ENCODE data around the gene PI16. TPM values are rescaled to one million over a fixed set of nuclear protein-coding genes. Genes with fewer than 3 reads are reported as not detected.

Gene PI16
- total RNA-seq, 1 experiment from 2014 or later: 0.83 TPM

DNA sequence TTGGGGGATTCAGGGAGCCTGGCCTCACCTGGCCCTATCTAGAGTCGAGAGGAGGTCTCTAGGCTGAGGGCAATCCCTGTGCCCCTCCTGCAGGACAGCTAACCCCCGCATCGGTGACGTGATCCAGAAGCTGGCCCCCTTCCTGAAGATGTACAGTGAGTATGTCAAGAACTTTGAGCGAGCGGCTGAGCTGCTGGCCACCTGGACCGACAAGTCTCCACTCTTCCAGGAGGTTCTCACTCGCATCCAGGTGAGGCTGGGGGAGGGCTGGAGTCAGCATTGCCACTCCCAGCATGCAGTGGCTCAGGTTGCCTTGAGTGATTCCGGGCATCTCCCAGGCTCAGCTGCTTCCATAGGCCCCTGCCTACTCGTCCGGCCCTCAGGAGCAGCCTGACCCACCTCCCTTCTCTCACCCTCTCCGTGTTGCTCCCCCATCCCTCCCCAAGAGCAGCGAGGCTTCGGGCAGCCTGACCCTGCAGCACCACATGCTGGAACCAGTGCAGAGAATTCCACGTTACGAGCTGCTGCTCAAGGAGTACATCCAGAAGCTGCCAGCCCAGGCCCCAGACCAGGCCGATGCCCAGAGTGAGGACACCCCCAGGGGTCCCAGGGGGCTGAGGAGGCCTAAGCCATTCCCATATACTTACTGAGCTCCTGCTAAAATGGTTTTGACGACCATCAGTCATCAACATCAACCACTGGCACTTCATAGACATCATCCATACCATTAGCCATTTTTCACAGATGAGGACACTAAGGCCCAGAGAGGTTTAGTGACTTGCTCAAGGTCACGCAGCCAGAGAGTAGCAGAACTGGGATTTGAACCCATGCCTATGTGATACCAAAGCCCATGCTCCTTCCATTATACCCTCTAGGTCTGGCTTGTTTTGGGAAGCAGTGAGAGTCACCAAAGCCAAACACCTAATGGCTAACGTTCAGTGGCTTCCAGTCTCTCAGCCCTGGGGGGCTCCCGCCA, 59.3 kb downstream of the PI16 start:
- H3K79me2 ChIP-seq (ENCODE audit: low read depth): no peaks in the 10 kb centered on the region
- H3K4me3 ChIP-seq: no peak overlapping the region
- no peaks in the 10 kb centered on the region for H4K20me1 ChIP-seq (ENCODE audit: insufficient read depth)
- intact Hi-C loops (cut with micrococcal nuclease; ENCODE audit: unreplicated experiment): no loop called here
- no peak for TF ChIP-seq EZH2 (IDR thresholded peaks at IDR 0.05; ENCODE audit: low read depth)
- TF ChIP-seq, protein P1, sequence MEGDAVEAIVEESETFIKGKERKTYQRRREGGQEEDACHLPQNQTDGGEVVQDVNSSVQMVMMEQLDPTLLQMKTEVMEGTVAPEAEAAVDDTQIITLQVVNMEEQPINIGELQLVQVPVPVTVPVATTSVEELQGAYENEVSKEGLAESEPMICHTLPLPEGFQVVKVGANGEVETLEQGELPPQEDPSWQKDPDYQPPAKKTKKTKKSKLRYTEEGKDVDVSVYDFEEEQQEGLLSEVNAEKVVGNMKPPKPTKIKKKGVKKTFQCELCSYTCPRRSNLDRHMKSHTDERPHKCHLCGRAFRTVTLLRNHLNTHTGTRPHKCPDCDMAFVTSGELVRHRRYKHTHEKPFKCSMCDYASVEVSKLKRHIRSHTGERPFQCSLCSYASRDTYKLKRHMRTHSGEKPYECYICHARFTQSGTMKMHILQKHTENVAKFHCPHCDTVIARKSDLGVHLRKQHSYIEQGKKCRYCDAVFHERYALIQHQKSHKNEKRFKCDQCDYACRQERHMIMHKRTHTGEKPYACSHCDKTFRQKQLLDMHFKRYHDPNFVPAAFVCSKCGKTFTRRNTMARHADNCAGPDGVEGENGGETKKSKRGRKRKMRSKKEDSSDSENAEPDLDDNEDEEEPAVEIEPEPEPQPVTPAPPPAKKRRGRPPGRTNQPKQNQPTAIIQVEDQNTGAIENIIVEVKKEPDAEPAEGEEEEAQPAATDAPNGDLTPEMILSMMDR (conservative IDR thresholded peaks at IDR 0.05): no peak
- H3K27me3 ChIP-seq (ENCODE audit: insufficient read depth, low read depth): no peaks in the 10 kb centered on the region
- no peaks in the 10 kb centered on the region for H3K9me2 ChIP-seq (ENCODE audit: insufficient read depth)
- BruUV-seq (replicated peaks): no TSS peak
- peaks cover 5% of the 10 kb centered on the region for H3K4me1 ChIP-seq (replicated peaks; ENCODE audit: insufficient read depth)
- no peak overlapping the region for H2AFZ ChIP-seq
- no peak overlapping the region for H3K27ac ChIP-seq
- DNase-seq: no peak
- no peak overlapping the region for H3K4me2 ChIP-seq
- ChIA-PET CTCF (interaction anchor here (0.6 kb wide), 1 partner anchor 891 kb away, joined by 3 read pairs; no protein-coding TSS in a partner anchor), POLR2A (ENCODE audit: unreplicated experiment) (no interaction called here)
- H3K9me3 ChIP-seq (ENCODE audit: insufficient read depth, low read depth): no peaks in the 10 kb centered on the region
- H3K36me3 ChIP-seq (ENCODE audit: low read depth): no peaks in the 10 kb centered on the region
- 0 out of 2 replicates have a peak, but pooled peaks cover 4% of the 10 kb centered on the region for H3F3A ChIP-seq (ENCODE audit: insufficient read depth, low read depth)

Other genes starting within 250 kb of the PI16 start
- 0.37 and 0.40 TPM in 2 replicates for gene CPNE5, start 115.3 kb upstream of the PI16 start, total RNA-seq (2021)
- gene PPIL1, start 79.9 kb upstream of the PI16 start, total RNA-seq (2021): 19.0 and 28.4 TPM in 2 replicates
- 28.7 and 40.1 TPM in 2 replicates for gene C6orf89, start 68.8 kb upstream of the PI16 start, total RNA-seq (2021)
- gene MTCH1, start 31.5 kb downstream of the PI16 start, total RNA-seq (2021): 236 and 241 TPM in 2 replicates
- 0.50 and 0.55 TPM in 2 replicates for gene FGD2, start 50.9 kb downstream of the PI16 start, total RNA-seq (2021)
- gene PIM1, start 215.4 kb downstream of the PI16 start, total RNA-seq (2021): 51.0 and 60.3 TPM in 2 replicates